A549 (cell line): ENCODE data around the gene KCNH6.

Experiments used
- BHLHE40 ChIP-seq: IDR thresholded peaks from 2 replicates; pipeline ENCODE4 v1.6.1; 2012; ENCODE audit warnings: low read depth, low read length, inconsistent platforms
- CHD2 ChIP-seq: fragments of 150-350 bp; IDR thresholded peaks from 2 replicates; pipeline ENCODE4 v1.6.1; 2014; ENCODE audit warnings: low read length; ENCODE audit not compliant: partially characterized antibody
- EHF ChIP-seq: fragments of 250-450 bp; sonication (Bioruptor Pico); IDR thresholded peaks from 2 replicates; pipeline ENCODE4 v1.5.0; 2020; ENCODE audit warnings: mild to moderate bottlenecking
- EP300 ChIP-seq, 2 experiments: fragments of >200 bp; sonication (Bioruptor Twin); formaldehyde crosslinking; IDR thresholded peaks; 2 replicates in 1 of 2; 3 replicates in 1 of 2; pipeline ENCODE4 v1.6.1; 2016 to 2017
- MYC ChIP-seq: IDR thresholded peaks from 2 replicates; pipeline ENCODE4 v1.6.1; 2012; ENCODE audit warnings: mild to moderate bottlenecking, inconsistent platforms, low read length, improper control_type of control experiment, borderline replicate concordance
- POLR2A ChIP-seq: IDR thresholded peaks from 2 replicates; pipeline ENCODE4 v1.6.1; 2012; ENCODE audit warnings: mild to moderate bottlenecking, low read length
- POLR2AphosphoS2 ChIP-seq: conservative IDR thresholded peaks from 2 replicates; pipeline ENCODE4 v1.6.1; 2012; ENCODE audit warnings: low read length, improper control_type of control experiment, inconsistent platforms
- SMC3 ChIP-seq: fragments of >200 bp; sonication (Bioruptor Twin); formaldehyde crosslinking; IDR thresholded peaks from 3 replicates; pipeline ENCODE4 v1.6.1; 2018; ENCODE audit warnings: inconsistent platforms
- TF ChIP-seq, protein P1 (sequence below): fragments of >200 bp; sonication (Bioruptor Twin); formaldehyde crosslinking; IDR thresholded peaks from 3 replicates; pipeline ENCODE4 v1.5.1; 2016
- TF ChIP-seq, protein P2 (sequence below): fragments of 450-650 bp; IDR thresholded peaks from 2 replicates; pipeline ENCODE4 v1.6.1; 2014; ENCODE audit warnings: antibody characterized with exemption

DNA sequence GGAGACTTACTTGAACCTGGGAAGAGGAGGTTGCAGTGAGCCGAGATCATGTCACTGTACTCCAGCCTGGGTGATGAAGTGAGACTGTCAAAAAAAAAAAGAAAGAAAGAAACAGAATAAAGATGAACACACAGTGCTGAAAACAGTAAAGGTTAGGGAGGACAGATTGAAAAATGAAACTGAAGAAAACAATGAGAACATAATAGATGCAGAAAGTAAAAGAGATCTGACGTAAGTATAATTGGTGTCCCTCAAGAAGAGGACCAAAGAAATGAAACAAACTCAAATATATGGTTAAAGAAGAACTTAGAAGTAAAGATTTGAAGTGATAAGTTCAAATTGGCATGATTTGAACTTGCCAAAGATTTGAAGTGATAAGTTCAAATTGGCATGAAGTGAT lies 34.3 kb downstream of the KCNH6 start:
- no peak for TF ChIP-seq POLR2A
- no peak for TF ChIP-seq EHF (CRISPR knock-in tag)
- no peak for TF ChIP-seq BHLHE40
- no peak for TF ChIP-seq POLR2AphosphoS2
- TF ChIP-seq SMC3, result no peak
- TF ChIP-seq, protein P1, sequence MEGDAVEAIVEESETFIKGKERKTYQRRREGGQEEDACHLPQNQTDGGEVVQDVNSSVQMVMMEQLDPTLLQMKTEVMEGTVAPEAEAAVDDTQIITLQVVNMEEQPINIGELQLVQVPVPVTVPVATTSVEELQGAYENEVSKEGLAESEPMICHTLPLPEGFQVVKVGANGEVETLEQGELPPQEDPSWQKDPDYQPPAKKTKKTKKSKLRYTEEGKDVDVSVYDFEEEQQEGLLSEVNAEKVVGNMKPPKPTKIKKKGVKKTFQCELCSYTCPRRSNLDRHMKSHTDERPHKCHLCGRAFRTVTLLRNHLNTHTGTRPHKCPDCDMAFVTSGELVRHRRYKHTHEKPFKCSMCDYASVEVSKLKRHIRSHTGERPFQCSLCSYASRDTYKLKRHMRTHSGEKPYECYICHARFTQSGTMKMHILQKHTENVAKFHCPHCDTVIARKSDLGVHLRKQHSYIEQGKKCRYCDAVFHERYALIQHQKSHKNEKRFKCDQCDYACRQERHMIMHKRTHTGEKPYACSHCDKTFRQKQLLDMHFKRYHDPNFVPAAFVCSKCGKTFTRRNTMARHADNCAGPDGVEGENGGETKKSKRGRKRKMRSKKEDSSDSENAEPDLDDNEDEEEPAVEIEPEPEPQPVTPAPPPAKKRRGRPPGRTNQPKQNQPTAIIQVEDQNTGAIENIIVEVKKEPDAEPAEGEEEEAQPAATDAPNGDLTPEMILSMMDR, result no peak
- no peak for TF ChIP-seq EP300 (IDR thresholded peaks at IDR 0.05)
- no peak for TF ChIP-seq CHD2
- no peak for TF ChIP-seq MYC
- TF ChIP-seq, protein P2, sequence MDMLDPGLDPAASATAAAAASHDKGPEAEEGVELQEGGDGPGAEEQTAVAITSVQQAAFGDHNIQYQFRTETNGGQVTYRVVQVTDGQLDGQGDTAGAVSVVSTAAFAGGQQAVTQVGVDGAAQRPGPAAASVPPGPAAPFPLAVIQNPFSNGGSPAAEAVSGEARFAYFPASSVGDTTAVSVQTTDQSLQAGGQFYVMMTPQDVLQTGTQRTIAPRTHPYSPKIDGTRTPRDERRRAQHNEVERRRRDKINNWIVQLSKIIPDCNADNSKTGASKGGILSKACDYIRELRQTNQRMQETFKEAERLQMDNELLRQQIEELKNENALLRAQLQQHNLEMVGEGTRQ, result no peak
